Ishikawa (cell line): ENCODE results near the gene OR8G5.

ENCODE experiments used
- CEBPB ChIP-seq: IDR thresholded peaks from 2 replicates; pipeline ENCODE4 v1.6.1; 2012
- CREB1 ChIP-seq: IDR thresholded peaks from 2 replicates; pipeline ENCODE4 v1.6.1; 2012; ENCODE audit warnings: low read depth
- EGR1 ChIP-seq: IDR thresholded peaks from 2 replicates; pipeline ENCODE4 v1.6.1; 2012
- EP300 ChIP-seq: IDR thresholded peaks from 2 replicates; pipeline ENCODE4 v1.6.1; 2012; ENCODE audit warnings: borderline replicate concordance
- FOXM1 ChIP-seq: IDR thresholded peaks from 2 replicates; pipeline ENCODE4 v1.6.1; 2012; ENCODE audit warnings: low read depth, borderline replicate concordance
- TAF1 ChIP-seq: IDR thresholded peaks from 2 replicates; pipeline ENCODE4 v1.6.1; 2012; ENCODE audit warnings: low read depth, mild to moderate bottlenecking
- TEAD4 ChIP-seq: IDR thresholded peaks from 2 replicates; pipeline ENCODE4 v1.6.1; 2012
- YY1 ChIP-seq: IDR thresholded peaks from 2 replicates; pipeline ENCODE4 v1.6.1; 2012; ENCODE audit warnings: low read depth
- ZBTB7A ChIP-seq: IDR thresholded peaks from 2 replicates; pipeline ENCODE4 v1.6.1; 2012; ENCODE audit warnings: low read depth
- TF ChIP-seq, protein P1 (sequence below): IDR thresholded peaks from 2 replicates; pipeline ENCODE4 v1.6.1; 2012
- TF ChIP-seq, protein P2 (sequence below): IDR thresholded peaks from 2 replicates; pipeline ENCODE4 v1.6.1; 2012; ENCODE audit warnings: low read depth, mild to moderate bottlenecking

DNA sequence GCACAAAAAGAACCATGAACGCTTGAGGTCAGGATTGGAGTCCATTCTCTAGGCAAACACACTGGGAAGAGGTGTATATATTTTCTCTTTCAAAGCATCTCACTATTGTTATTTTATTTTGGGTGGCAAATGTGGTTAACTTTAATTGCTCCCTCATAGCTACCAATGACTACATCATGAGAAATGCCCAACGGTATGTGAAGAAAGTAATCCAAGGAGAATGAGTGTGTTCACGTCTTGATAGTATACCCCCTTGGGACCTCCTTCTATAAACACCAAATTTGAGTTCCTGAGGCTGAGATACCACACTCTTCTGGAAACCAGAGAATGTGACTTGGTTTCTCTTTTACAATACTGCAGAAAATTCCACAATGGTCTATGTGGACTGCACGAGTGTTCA, 41.7 kb downstream of the OR8G5 start:
- no peak for TF ChIP-seq EP300
- TF ChIP-seq, protein P1, sequence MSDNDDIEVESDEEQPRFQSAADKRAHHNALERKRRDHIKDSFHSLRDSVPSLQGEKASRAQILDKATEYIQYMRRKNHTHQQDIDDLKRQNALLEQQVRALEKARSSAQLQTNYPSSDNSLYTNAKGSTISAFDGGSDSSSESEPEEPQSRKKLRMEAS: no peak
- TF ChIP-seq, protein P2, sequence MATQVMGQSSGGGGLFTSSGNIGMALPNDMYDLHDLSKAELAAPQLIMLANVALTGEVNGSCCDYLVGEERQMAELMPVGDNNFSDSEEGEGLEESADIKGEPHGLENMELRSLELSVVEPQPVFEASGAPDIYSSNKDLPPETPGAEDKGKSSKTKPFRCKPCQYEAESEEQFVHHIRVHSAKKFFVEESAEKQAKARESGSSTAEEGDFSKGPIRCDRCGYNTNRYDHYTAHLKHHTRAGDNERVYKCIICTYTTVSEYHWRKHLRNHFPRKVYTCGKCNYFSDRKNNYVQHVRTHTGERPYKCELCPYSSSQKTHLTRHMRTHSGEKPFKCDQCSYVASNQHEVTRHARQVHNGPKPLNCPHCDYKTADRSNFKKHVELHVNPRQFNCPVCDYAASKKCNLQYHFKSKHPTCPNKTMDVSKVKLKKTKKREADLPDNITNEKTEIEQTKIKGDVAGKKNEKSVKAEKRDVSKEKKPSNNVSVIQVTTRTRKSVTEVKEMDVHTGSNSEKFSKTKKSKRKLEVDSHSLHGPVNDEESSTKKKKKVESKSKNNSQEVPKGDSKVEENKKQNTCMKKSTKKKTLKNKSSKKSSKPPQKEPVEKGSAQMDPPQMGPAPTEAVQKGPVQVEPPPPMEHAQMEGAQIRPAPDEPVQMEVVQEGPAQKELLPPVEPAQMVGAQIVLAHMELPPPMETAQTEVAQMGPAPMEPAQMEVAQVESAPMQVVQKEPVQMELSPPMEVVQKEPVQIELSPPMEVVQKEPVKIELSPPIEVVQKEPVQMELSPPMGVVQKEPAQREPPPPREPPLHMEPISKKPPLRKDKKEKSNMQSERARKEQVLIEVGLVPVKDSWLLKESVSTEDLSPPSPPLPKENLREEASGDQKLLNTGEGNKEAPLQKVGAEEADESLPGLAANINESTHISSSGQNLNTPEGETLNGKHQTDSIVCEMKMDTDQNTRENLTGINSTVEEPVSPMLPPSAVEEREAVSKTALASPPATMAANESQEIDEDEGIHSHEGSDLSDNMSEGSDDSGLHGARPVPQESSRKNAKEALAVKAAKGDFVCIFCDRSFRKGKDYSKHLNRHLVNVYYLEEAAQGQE: no peak
- TF ChIP-seq CEBPB: no peak
- no peak for TF ChIP-seq TEAD4
- no peak for TF ChIP-seq TAF1
- TF ChIP-seq EGR1: no peak
- TF ChIP-seq FOXM1: no peak
- no peak for TF ChIP-seq CREB1
- no peak for TF ChIP-seq ZBTB7A
- TF ChIP-seq YY1: no peak
